GM19395 (cell line): Measurements from ENCODE around the gene MSL1.
A peak's percentile ranks its signal among the peaks of the same experiment; 100 is the strongest.

ENCODE experiments used
- ATAC-seq: cut with Tn5 transposase; IDR thresholded peaks from one replicate; pipeline ENCODE4 v1.9.1; 2021; ENCODE audit warnings: mild to moderate bottlenecking, moderate library complexity; ENCODE audit not compliant: unreplicated experiment

MSL1 gene, protein sequence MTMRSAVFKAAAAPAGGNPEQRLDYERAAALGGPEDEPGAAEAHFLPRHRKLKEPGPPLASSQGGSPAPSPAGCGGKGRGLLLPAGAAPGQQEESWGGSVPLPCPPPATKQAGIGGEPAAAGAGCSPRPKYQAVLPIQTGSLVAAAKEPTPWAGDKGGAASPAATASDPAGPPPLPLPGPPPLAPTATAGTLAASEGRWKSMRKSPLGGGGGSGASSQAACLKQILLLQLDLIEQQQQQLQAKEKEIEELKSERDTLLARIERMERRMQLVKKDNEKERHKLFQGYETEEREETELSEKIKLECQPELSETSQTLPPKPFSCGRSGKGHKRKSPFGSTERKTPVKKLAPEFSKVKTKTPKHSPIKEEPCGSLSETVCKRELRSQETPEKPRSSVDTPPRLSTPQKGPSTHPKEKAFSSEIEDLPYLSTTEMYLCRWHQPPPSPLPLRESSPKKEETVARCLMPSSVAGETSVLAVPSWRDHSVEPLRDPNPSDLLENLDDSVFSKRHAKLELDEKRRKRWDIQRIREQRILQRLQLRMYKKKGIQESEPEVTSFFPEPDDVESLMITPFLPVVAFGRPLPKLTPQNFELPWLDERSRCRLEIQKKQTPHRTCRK

DNA sequence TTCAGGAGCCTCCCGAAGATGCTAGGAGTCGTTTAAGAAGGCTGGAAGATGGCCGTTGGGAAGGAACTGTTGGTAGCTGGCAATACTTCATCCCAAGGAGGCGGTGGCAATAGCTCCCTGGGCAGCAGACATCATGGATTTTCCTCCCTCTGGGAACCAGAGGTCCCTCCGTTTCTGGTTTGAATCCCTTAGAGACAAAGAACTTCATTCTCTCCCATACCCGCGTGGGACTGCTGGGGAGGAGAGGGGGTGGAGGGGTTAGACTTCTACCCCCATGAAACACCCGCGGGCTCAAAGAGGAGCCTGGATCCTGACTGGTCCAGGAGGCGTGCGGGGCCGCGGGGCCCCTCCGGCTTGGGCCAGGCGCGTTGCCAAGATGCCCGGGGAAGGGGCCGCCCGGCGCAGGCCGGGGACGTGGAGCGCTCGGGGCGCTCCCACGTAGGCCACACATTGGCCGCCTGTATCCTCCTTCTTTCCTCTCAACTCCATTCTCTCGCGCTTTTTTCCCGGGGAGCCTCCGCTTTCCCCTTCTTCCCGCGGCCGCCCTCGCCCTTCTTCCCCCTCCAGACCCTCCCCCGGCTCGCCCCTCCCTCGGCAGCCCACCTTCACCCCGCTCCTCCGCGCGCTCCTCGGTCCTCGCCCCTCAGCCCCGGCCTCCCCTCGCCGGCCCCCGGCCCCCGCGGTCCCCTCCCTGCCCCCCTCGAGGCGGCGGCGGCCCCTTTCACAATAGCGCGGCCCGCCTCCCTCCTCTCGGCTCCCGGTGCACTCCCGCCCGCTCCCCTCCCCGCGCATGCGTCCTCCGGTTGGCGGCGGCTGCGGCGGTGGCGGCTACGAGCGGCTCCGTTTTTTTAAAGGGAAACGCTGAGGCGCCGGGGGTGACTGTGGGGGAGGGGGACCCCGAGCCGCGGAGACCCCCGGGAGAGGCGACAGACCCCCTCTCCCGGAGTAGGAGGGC lies at the start of gene MSL1:
MSL1 (plus strand) TSS at position 791 of the 955 bp plus-strand sequence. CDS start 642 bp downstream, outside the sequence.
- ATAC-seq = peak; percentile 53

DNA sequence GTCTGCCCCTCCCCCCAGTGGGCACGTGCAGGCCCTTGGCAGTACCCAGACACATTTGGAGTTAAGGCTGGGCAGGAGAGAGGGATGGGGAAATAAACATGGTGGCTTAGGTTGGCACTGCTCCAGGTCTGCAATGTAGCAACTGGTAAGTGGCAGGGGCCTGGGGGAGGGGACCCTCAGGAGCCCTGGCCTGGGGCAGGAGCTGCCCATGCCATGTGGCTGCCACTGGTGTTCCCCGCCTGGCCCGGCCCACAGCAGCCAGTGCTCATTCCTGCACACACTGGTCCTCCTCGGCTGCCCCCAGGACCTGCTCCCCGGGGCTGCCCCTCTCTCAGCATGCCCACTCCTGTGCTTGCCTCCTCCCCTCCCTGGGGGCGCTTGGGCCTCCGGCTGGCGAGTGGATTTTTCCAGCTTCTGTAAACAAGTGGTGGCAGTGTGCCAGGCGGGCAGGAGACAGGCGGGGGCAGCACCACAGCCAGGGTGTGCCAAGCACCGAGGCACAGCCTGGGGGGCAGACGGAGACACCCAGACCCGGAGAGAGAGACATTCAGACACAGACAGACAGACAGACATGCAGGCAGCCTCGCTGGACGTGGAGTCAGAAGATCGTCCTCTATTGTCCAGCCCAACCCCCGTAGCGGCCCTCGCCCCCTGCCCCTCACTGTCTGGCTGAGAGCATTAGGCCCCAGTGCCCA lies 49.6 kb upstream of the MSL1 start:
- no peak for ATAC-seq

- ATAC-seq = no peak
Observed at GRCh38 chr17:40072735-40073346, 48.9 kb upstream of the MSL1 start.

GRCh38 chr17:40073454-40074174 lies 48.2 kb upstream of the MSL1 start:
- ATAC-seq = no peak

DNA sequence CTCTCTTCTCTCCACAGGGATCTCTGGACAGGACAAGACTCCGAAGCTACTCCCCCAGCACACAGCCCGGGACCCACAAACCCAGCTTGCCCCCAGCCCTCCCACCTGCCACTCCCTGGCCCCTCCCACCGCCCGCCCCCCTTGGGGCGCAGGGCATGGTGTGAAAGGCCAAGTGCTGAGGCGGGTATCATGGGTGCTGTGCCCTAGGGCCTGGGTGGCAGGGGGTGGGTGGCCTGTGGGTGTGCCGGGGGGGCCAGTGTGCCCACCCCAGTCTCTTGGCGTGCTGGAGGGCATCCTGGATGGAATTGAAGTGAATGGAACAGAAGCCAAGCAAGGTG lies 47.6 kb upstream of the MSL1 start:
- ATAC-seq = no peak

DNA sequence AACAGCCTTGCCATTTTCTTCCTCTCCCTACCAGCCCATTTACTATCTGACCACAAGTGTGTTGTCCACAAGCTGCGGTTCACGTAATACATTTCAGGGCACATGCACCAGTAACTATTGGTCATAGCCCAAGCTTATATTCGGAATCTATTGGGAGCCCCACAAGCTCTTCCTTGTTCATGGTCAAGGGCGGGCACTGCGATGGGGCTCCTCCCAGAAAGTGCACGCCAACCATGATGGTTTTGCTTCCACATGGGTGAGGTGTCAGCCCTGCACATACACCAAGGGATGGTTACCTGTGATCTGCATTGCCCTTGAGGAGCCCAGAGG lies 46.9 kb upstream of the MSL1 start:
- ATAC-seq = no peak

DNA sequence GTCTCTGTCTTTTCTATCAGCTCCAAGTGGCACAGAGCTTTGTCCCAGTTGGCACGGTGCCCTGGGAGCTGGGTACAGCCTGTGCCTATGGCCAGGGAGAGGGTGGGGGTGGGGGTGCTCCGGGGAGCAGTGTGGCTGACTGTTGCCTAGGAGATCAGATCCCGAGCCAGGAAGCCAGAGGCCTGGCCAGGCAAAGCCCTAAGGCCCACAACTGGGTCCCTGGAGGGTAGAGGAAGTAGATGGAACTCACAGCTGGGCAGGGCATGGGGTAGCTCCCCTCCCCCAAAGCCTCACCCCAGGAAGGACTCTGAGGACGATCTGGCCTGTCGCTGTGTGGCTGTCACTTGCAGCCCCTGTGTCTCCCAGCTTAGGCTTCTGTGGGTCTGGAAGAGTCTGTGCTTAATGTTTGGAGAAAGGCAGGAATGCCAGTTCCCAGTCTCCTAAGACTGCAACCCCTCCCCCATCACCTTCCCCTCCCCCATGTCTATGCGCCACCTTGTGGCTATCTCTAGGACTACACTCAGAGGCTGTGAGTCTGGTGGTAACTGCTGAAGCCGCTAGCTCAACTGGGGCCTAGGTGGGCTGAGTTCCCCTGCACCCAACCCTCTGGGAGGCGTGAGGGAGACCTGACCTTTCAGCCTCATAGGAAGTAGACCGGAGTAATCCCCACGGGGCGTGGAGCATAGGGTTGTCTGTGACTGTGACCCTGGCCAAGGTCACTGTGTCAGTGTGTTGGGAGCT lies 46.4 kb upstream of the MSL1 start:
- no peak for ATAC-seq

GRCh38 chr17:40075942-40076498 lies 45.8 kb upstream of the MSL1 start:
- no peak for ATAC-seq

DNA sequence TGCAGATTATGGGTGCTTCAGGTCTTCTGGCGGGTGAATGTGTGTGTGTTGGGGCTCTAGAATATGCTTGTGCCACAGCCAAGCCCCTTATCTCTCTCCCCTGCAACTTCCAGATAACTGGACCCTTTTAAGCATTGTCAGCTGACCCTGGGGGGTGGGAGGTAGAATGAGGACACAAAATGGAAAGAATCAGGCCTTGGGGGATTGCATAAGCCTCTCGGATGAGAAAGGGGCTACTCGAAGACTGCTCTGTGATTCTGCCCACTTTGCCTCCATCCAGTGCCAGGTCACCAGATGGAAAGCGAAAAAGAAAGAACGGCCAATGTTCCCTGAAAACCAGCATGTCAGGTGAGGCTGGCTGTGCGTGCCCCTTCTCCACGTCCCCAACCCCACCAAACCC lies 45.2 kb upstream of the MSL1 start:
- no peak for ATAC-seq

DNA sequence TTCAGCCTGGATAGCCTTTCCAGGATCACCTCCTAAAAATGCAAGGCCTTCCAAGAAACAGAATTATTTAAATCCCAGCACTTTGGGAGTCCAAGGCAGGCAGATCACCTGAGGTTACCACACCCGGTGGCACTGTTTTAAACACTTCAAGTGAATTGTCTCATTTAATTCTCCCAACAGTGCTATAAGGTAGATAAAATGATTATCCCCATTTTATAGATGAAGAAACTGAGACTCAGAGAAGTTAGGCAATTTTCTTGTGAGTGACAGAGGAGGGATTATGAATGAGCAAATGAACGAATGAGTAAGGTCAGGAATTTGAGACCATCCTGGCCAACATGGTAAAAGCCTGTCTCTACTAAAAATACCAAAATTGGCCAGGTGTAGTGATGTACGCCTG lies 42.2 kb upstream of the MSL1 start:
- ATAC-seq = no peak

DNA sequence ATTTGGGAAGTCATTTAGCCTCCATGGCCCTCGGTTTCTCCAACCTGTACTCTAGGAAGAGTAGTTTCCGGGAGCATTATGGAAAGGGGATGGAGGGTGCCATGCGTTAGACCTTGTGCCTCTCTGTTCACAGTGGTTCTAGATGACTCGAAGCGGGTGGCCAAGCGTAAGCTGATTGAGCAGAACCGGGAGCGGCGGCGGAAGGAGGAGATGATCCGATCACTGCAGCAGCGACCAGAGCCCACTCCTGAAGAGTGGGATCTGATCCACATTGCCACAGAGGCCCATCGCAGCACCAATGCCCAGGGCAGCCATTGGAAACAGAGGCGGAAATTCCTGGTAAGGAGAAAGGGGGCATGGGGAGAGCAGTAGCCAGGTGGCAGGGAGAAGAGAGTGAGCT lies 37.3 kb upstream of the MSL1 start:
- no peak for ATAC-seq

- ATAC-seq = no peak
Observed at GRCh38 chr17:40086150-40087044, 35.4 kb upstream of the MSL1 start.

DNA sequence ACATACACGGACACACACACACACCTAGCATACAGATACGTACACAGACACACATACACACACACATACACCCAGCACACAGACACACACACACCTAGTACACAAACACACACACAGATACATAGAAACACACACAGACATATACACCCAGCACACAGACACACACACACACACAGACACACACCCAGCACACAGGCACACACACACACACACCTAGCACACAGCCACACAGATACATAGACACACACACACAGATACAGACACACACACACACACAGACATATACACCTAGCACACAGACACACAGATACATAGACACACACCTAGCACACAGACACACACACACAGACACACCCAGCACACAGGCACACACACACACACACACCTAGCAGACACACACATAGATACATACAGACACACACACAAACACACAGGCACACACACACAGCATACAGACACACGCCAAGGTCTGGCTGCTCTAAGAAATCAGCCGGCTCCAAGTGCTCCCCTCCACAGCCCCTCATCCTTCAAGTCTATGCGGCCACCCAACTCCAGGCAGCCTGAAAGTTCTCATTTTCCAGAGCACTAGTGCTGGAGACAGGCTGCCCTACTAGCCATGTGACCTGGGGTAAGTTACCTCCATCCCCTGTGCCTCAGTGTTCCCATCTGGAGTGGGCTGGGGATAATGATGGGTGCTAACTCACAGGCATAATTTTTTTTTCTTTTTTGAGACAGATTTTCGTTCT lies 34.5 kb upstream of the MSL1 start:
- ATAC-seq = no peak

- no peak for ATAC-seq
Observed at GRCh38 chr17:40087903-40088718, 33.7 kb upstream of the MSL1 start.

GRCh38 chr17:40089077-40089895 lies 32.5 kb upstream of the MSL1 start:
- ATAC-seq = no peak
